Stimulated activated CD4-positive, alpha-beta T cell treated with anti-CD3 and anti-CD28 coated beads, Interleukin-1b, Interleukin-23, amount 100 ng/mL, for 4 hours (primary cell): ENCODE results near the gene ZNF619.

ENCODE experiments used
- DNase-seq, 2 donors: peaks; one replicate each; pipeline ENCODE4 v3.0.0-alpha.2; 2020; ENCODE audit warnings: low read depth in 2 of 2

The ZNF619 gene

GRCh38 chr3:40532252-40532651 lies 55.3 kb downstream of the ZNF619 start:
- no peak for DNase-seq

- no peak for DNase-seq
Measured at GRCh38 chr3:40534283-40534682, 57.4 kb downstream of the ZNF619 start.
